Spinal cord (tissue), 10 donors: ENCODE results near the gene DLL3. TPM values are rescaled to one million over a fixed set of nuclear protein-coding genes. Genes with fewer than 3 reads are reported as not detected.
"Not testable (repeated sequence)": the region's sequence is repeated elsewhere in the genome, so short reads cannot be mapped to it uniquely, and the experiment has no call there.

Experiments used
- DNase-seq, 6 donors: peaks; one replicate each; pipeline versions ENCODE4 v3.0.0 to v3.0.0-alpha.2; 2013 to 2015; ENCODE audit warnings: low spot score in 6 of 6, low read depth in 4 of 6
- H3K27ac ChIP-seq: one replicate; pipeline ENCODE4 v1.5.1; 2013; ENCODE audit warnings: low read depth, low read length, control low read depth
- H3K27me3 ChIP-seq: one replicate; pipeline ENCODE4 v1.6.1; 2013; ENCODE audit warnings: low read length; ENCODE audit not compliant: control insufficient read depth, insufficient read depth
- H3K36me3 ChIP-seq: one replicate; pipeline ENCODE4 v1.6.1; 2013; ENCODE audit warnings: low read length; ENCODE audit not compliant: control insufficient read depth, insufficient read depth
- H3K4me1 ChIP-seq: one replicate; pipeline ENCODE4 v1.6.1; 2013; ENCODE audit warnings: low read length; ENCODE audit not compliant: control insufficient read depth, insufficient read depth
- H3K4me3 ChIP-seq: one replicate; pipeline ENCODE4 v1.5.1; 2013; ENCODE audit warnings: low read depth, low read length, control low read depth
- H3K9me3 ChIP-seq: one replicate; pipeline ENCODE4 v1.6.1; 2013; ENCODE audit warnings: low read length; ENCODE audit not compliant: control insufficient read depth, insufficient read depth
- WGBS: methylation state at CpG from one replicate; pipeline ENCODE4 v1.1.5; 2013; ENCODE audit warnings: missing lambda C conversion rate; ENCODE audit not compliant: insufficient coverage; 5-methylcytosine and 5-hydroxymethylcytosine counted together
- polyA plus RNA-seq, 2 donors: library from polyadenylated mRNA; unstranded; fragments of 120-200 nt; gene quantifications; one replicate each; pipeline ENCODE4 v1.2.1, GENCODE V29; 2013; ENCODE audit not compliant: insufficient read length in 2 of 2
- total RNA-seq, 2 donors: library from RNA; depleted of rRNA in 1 of 2; stranded (reverse); fragments of 120-200 nt in 1 of 2; fragments of >200 nt in 1 of 2; gene quantifications; one replicate each; pipeline versions ENCODE4 v1.2.3 to v1.2.4, GENCODE V29; 2013 to 2014
- donor health status: healthy.

Gene DLL3
- total and polyA plus RNA-seq, 4 donors, result 8.3 to 56.0 (median 31.5) TPM

- H3K9me3 ChIP-seq, result no peaks in the 10 kb centered on the region
- no peaks in the 10 kb centered on the region for H3K27me3 ChIP-seq
- 81% methylated on average over 7 of the region's 7 CpGs for WGBS
- H3K27ac ChIP-seq, result no peak overlapping the region
- DNase-seq, result no peak
- no peak overlapping the region for H3K4me3 ChIP-seq
- H3K36me3 ChIP-seq, result peaks cover 99% of the 10 kb centered on the region
- no peaks in the 10 kb centered on the region for H3K4me1 ChIP-seq
Measured at GRCh38 chr19:39470724-39471339, 27.9 kb upstream of the DLL3 start.

GRCh38 chr19:39471756-39472536, 26.8 kb upstream of the DLL3 start:
- H3K27ac ChIP-seq, result no peak overlapping the region
- H3K4me3 ChIP-seq, result no peak overlapping the region
- WGBS, result 100% methylated on average over 6 of the region's 8 CpGs
- no peaks in the 10 kb centered on the region for H3K4me1 ChIP-seq
- DNase-seq, result no peak
- H3K36me3 ChIP-seq, result peaks cover 96% of the 10 kb centered on the region
- no peaks in the 10 kb centered on the region for H3K27me3 ChIP-seq
- H3K9me3 ChIP-seq, result no peaks in the 10 kb centered on the region

GRCh38 chr19:39472746-39473442, 25.9 kb upstream of the DLL3 start:
- peaks cover 91% of the 10 kb centered on the region for H3K36me3 ChIP-seq
- WGBS, result 95% methylated on average over 24 of the region's 32 CpGs

GRCh38 chr19:39473443-39473960, 25.2 kb upstream of the DLL3 start:
- H3K4me1 ChIP-seq, result no peaks in the 10 kb centered on the region
- H3K27ac ChIP-seq, result no peak overlapping the region
- DNase-seq, result no peak

More at GRCh38 chr19:39472746-39473442, 25.9 kb upstream of the DLL3 start:
- no peaks in the 10 kb centered on the region for H3K27me3 ChIP-seq
- no peaks in the 10 kb centered on the region for H3K4me1 ChIP-seq
- DNase-seq, result no peak
- no peak overlapping the region for H3K27ac ChIP-seq
- no peak overlapping the region for H3K4me3 ChIP-seq
- no peaks in the 10 kb centered on the region for H3K9me3 ChIP-seq

GRCh38 chr19:39474139-39474620, 24.6 kb upstream of the DLL3 start:
- WGBS, result 66% methylated on average over 6 of the region's 9 CpGs
- H3K27me3 ChIP-seq, result no peaks in the 10 kb centered on the region
- no peaks in the 10 kb centered on the region for H3K9me3 ChIP-seq
- no peak overlapping the region for H3K4me3 ChIP-seq
- peaks cover 78% of the 10 kb centered on the region for H3K36me3 ChIP-seq
- peak in 2 of 6 donors; percentile 75 to 76 for DNase-seq
- no peak overlapping the region for H3K27ac ChIP-seq
- no peaks in the 10 kb centered on the region for H3K4me1 ChIP-seq

More at GRCh38 chr19:39473443-39473960, 25.2 kb upstream of the DLL3 start:
- Histone ChIP-seq H3K9me3 (no peaks in the 10 kb centered on the region), H3K36me3 (peaks cover 85% of the 10 kb centered on the region), H3K4me3 (no peak overlapping the region), H3K27me3 (no peaks in the 10 kb centered on the region)
- no CpG with 5 or more reads among the region's 11 CpGs for WGBS

GRCh38 chr19:39475748-39476147, 23.0 kb upstream of the DLL3 start:
- no peak for DNase-seq
- H3K27ac ChIP-seq, result no peak overlapping the region
- no peak overlapping the region for H3K4me3 ChIP-seq
- no peaks in the 10 kb centered on the region for H3K27me3 ChIP-seq
- peaks cover 6% of the 10 kb centered on the region for H3K4me1 ChIP-seq
- H3K36me3 ChIP-seq, result peaks cover 63% of the 10 kb centered on the region
- 91% methylated on average over 2 of the region's 2 CpGs for WGBS
- H3K9me3 ChIP-seq, result no peaks in the 10 kb centered on the region

- 98% methylated on average over 5 of the region's 11 CpGs for WGBS
- peaks cover 41% of the 10 kb centered on the region for H3K36me3 ChIP-seq
- H3K4me3 ChIP-seq, H3K27me3 ChIP-seq, H3K9me3 ChIP-seq, DNase-seq, H3K27ac ChIP-seq: not testable (repeated sequence)
- peaks cover 22% of the 10 kb centered on the region for H3K4me1 ChIP-seq
Measured at GRCh38 chr19:39479319-39479801, 19.4 kb upstream of the DLL3 start.

- H3K4me3 ChIP-seq, result peak overlapping the region; percentile 82
- no peak for DNase-seq
- peaks cover 22% of the 10 kb centered on the region for H3K4me1 ChIP-seq
- 67% methylated on average over 6 of the region's 10 CpGs for WGBS
- peak overlapping the region; percentile 77 for H3K27ac ChIP-seq
- no peaks in the 10 kb centered on the region for H3K27me3 ChIP-seq
- peaks cover 37% of the 10 kb centered on the region for H3K36me3 ChIP-seq
- no peaks in the 10 kb centered on the region for H3K9me3 ChIP-seq
Measured at GRCh38 chr19:39479916-39480315, 18.8 kb upstream of the DLL3 start.
